Measurements from ENCODE around the gene TRAM2. TPM values are rescaled to one million over a fixed set of nuclear protein-coding genes. Genes with fewer than 3 reads are reported as not detected.

TRAM2 gene
- total RNA-seq, 2 donors from 2014 or later = 16.9 to 20.5 TPM

DNA sequence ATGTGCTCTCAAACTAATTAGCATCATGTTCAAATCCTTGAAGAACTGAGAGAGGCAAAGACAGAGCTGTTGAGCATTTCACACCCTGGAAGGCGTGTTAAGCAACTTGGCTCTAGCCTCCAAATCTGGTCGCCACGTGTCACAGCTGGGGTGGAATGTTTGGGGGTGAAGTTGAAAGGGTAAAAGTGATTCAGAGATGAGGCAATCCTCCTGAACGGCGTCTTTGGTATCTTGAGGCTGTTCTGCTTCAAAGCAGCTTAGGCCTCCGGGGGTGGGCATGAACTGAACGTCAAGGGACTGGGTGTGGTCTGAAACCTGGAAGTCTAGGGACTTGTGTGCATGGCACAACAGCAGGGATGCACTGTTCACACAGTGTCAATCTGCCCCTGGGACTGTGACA is 62.3 kb downstream of the TRAM2 start:
- Histone ChIP-seq H3K9ac (ENCODE audit: extremely low read depth, low read length, poor library complexity, severe bottlenecking) (no peak overlapping the region), H3K9me3 (ENCODE audit: control insufficient read depth, low read length) (no peaks in the 10 kb centered on the region), H3K27me3 (ENCODE audit: control insufficient read depth, insufficient read depth, low read length, poor library complexity, severe bottlenecking) (no peaks in the 10 kb centered on the region), H3K4me3 (ENCODE audit: low read length) (no peak overlapping the region), H3K36me3 (ENCODE audit: control insufficient read depth, insufficient read depth, low read length) (peaks cover 41% of the 10 kb centered on the region), H3K27ac (ENCODE audit: low read depth, low read length) (no peak overlapping the region), H3K4me1 (ENCODE audit: control insufficient read depth, insufficient read depth, low read length) (peaks cover 10% of the 10 kb centered on the region)
- H3K4me1 Mint-ChIP-seq = peaks cover 18% of the 10 kb centered on the region
- peaks cover 51% of the 10 kb centered on the region for H3K36me3 Mint-ChIP-seq (ENCODE audit: low read depth)
- H3K27me3 Mint-ChIP-seq (ENCODE audit: insufficient read depth) = no peaks in the 10 kb centered on the region
- TF ChIP-seq, protein P1, sequence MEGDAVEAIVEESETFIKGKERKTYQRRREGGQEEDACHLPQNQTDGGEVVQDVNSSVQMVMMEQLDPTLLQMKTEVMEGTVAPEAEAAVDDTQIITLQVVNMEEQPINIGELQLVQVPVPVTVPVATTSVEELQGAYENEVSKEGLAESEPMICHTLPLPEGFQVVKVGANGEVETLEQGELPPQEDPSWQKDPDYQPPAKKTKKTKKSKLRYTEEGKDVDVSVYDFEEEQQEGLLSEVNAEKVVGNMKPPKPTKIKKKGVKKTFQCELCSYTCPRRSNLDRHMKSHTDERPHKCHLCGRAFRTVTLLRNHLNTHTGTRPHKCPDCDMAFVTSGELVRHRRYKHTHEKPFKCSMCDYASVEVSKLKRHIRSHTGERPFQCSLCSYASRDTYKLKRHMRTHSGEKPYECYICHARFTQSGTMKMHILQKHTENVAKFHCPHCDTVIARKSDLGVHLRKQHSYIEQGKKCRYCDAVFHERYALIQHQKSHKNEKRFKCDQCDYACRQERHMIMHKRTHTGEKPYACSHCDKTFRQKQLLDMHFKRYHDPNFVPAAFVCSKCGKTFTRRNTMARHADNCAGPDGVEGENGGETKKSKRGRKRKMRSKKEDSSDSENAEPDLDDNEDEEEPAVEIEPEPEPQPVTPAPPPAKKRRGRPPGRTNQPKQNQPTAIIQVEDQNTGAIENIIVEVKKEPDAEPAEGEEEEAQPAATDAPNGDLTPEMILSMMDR (conservative IDR thresholded peaks at IDR 0.05) = no peak
- H3K27ac Mint-ChIP-seq = no peak overlapping the region
- no peak for DNase-seq
- whole genome bisulfite sequencing, 2 experiments (ENCODE audit: insufficient coverage in 1 of 2, insufficient read length in 1 of 2) = 85 to 89% methylated on average over 5 to 7 of the region's 7 CpGs
- no peak overlapping the region for H3K4me3 Mint-ChIP-seq
- H3K9me3 Mint-ChIP-seq = no peaks in the 10 kb centered on the region

DNA sequence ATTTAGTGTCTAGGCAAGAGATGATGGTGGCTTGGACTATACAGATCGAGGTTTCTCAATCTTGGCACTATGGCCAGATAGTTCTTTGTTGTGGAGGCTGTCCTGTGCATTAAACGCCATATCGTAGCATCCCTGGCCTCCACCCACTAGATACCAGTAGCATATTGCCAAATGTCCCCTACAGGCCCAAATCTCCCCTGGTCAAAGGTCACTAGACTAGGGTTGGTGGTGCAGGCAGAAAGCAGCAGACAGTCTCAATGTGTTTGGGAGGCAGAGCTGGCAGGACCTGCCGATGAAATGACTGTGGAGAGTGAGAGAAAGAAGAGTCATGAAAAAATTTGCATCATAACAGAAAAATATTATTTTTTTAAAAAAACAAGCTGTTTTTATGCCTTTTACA is 63.0 kb downstream of the TRAM2 start:
- 88 to 98% methylated on average over 1 to 4 of the region's 4 CpGs for WGBS, 2 experiments (ENCODE audit: insufficient coverage in 1 of 2, insufficient read length in 1 of 2)
- Mint-ChIP-seq H3K36me3 (ENCODE audit: low read depth) (peaks cover 51% of the 10 kb centered on the region), H3K9me3 (no peaks in the 10 kb centered on the region), H3K4me3 (no peak overlapping the region), H3K27me3 (ENCODE audit: insufficient read depth) (no peaks in the 10 kb centered on the region), H3K27ac (no peak overlapping the region), H3K4me1 (peaks cover 18% of the 10 kb centered on the region)
- DNase-seq = no peak
- no peaks in the 10 kb centered on the region for H3K9me3 ChIP-seq (ENCODE audit: control insufficient read depth, low read length)
- peaks cover 41% of the 10 kb centered on the region for H3K36me3 ChIP-seq (ENCODE audit: control insufficient read depth, insufficient read depth, low read length)
- no peak overlapping the region for H3K4me3 ChIP-seq (ENCODE audit: low read length)
- no peak overlapping the region for H3K27ac ChIP-seq (ENCODE audit: low read depth, low read length)
- peaks cover 10% of the 10 kb centered on the region for H3K4me1 ChIP-seq (ENCODE audit: control insufficient read depth, insufficient read depth, low read length)
- no peak overlapping the region for H3K9ac ChIP-seq (ENCODE audit: extremely low read depth, low read length, poor library complexity, severe bottlenecking)
- no peaks in the 10 kb centered on the region for H3K27me3 ChIP-seq (ENCODE audit: control insufficient read depth, insufficient read depth, low read length, poor library complexity, severe bottlenecking)
- TF ChIP-seq, protein P1 (conservative IDR thresholded peaks at IDR 0.05) = no peak

DNA sequence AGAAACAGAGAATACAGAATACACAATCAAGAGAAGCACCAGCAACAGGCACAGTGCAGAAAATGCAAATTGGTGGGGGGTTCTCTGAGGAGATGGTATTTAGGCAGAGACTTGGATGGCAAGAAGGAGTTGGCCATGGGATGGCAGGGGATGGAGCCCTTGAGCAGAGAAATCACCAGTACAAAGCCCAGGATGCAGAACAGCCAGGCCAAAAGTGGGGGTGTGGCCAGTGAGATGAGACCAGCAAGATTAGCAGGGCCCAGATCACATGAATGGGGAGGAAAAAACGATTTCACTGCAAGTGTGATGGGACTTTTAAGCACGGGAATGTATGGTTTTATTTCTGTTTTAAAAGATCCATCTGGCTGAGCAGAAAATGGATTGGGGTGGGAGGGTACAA is 63.4 kb downstream of the TRAM2 start:
- peaks cover 41% of the 10 kb centered on the region for H3K36me3 ChIP-seq (ENCODE audit: control insufficient read depth, insufficient read depth, low read length)

More for the DNA sequence above, 63.4 kb downstream of the TRAM2 start:
- TF ChIP-seq, protein P1 (conservative IDR thresholded peaks at IDR 0.05) = no peak
- H3K4me3 ChIP-seq (ENCODE audit: low read length) = no peak overlapping the region
- peaks cover 10% of the 10 kb centered on the region for H3K4me1 ChIP-seq (ENCODE audit: control insufficient read depth, insufficient read depth, low read length)
- H3K4me1 Mint-ChIP-seq = peaks cover 17% of the 10 kb centered on the region
- H3K27me3 ChIP-seq (ENCODE audit: control insufficient read depth, insufficient read depth, low read length, poor library complexity, severe bottlenecking) = no peaks in the 10 kb centered on the region
- no peak overlapping the region for H3K27ac ChIP-seq (ENCODE audit: low read depth, low read length)
- no peaks in the 10 kb centered on the region for H3K9me3 ChIP-seq (ENCODE audit: control insufficient read depth, low read length)
- peaks cover 54% of the 10 kb centered on the region for H3K36me3 Mint-ChIP-seq (ENCODE audit: low read depth)
- no peaks in the 10 kb centered on the region for H3K27me3 Mint-ChIP-seq (ENCODE audit: insufficient read depth)
- H3K9me3 Mint-ChIP-seq = no peaks in the 10 kb centered on the region
- H3K9ac ChIP-seq (ENCODE audit: extremely low read depth, low read length, poor library complexity, severe bottlenecking) = no peak overlapping the region
- no peak overlapping the region for H3K4me3 Mint-ChIP-seq
- 83 to 88% methylated on average over 2 of the region's 2 CpGs for WGBS, 2 experiments (ENCODE audit: insufficient coverage in 1 of 2, insufficient read length in 1 of 2)
- no peak overlapping the region for H3K27ac Mint-ChIP-seq
- DNase-seq = peak; percentile 62
